HEK293 (cell line): ENCODE data around the gene NFE2L1.
A peak's percentile ranks its signal among the peaks of the same experiment; 100 is the strongest.

Experiments
- BCL6B ChIP-seq: fragments of 450-650 bp; formaldehyde crosslinking; IDR thresholded peaks from 2 replicates; pipeline ENCODE4 v1.5.1; 2017; ENCODE audit warnings: missing biosample characterization, missing genetic modification characterization
- FEZF1 ChIP-seq: fragments of 450-650 bp; formaldehyde crosslinking; IDR thresholded peaks from 2 replicates; pipeline ENCODE4 v1.5.1; 2016; ENCODE audit warnings: missing biosample characterization, missing genetic modification characterization
- KLF8 ChIP-seq: fragments of 450-650 bp; formaldehyde crosslinking; IDR thresholded peaks from 2 replicates; pipeline ENCODE4 v1.5.1; 2016; ENCODE audit warnings: missing biosample characterization, missing genetic modification characterization
- MZF1 ChIP-seq: fragments of 450-650 bp; formaldehyde crosslinking; IDR thresholded peaks from 2 replicates; pipeline ENCODE4 v1.5.1; 2017; ENCODE audit warnings: missing biosample characterization, missing genetic modification characterization, borderline replicate concordance
- PRDM2 ChIP-seq: fragments of 450-650 bp; formaldehyde crosslinking; IDR thresholded peaks from 2 replicates; pipeline ENCODE4 v1.5.1; 2016; ENCODE audit warnings: missing biosample characterization, missing genetic modification characterization, borderline replicate concordance
- SALL2 ChIP-seq: fragments of 450-650 bp; formaldehyde crosslinking; IDR thresholded peaks from 2 replicates; pipeline ENCODE4 v1.5.0; 2017; ENCODE audit warnings: missing biosample characterization, mild to moderate bottlenecking, missing genetic modification characterization, borderline replicate concordance
- SCRT2 ChIP-seq: fragments of 450-650 bp; formaldehyde crosslinking; IDR thresholded peaks from 2 replicates; pipeline ENCODE4 v1.5.1; 2016; ENCODE audit warnings: missing biosample characterization, missing genetic modification characterization
- TRIM28 ChIP-seq: IDR thresholded peaks from 2 replicates; pipeline ENCODE4 v1.6.1; 2011; ENCODE audit warnings: low read length, control low read depth, borderline replicate concordance
- ZBTB20 ChIP-seq: fragments of 450-650 bp; formaldehyde crosslinking; IDR thresholded peaks from 2 replicates; pipeline ENCODE4 v1.5.1; 2016; ENCODE audit warnings: missing biosample characterization, missing genetic modification characterization
- ZFHX2 ChIP-seq: fragments of 450-650 bp; formaldehyde crosslinking; conservative IDR thresholded peaks from 2 replicates; pipeline ENCODE4 v1.5.1; 2016; ENCODE audit warnings: missing biosample characterization, missing genetic modification characterization
- ZNF211 ChIP-seq: fragments of 450-650 bp; formaldehyde crosslinking; IDR thresholded peaks from 2 replicates; pipeline ENCODE4 v1.5.1; 2016; ENCODE audit warnings: low read depth, missing biosample characterization, missing genetic modification characterization
- ZNF223 ChIP-seq: fragments of 450-650 bp; formaldehyde crosslinking; IDR thresholded peaks from 2 replicates; pipeline ENCODE4 v1.5.1; 2016; ENCODE audit warnings: missing biosample characterization, missing genetic modification characterization
- ZNF23 ChIP-seq: fragments of 450-650 bp; formaldehyde crosslinking; IDR thresholded peaks from 2 replicates; pipeline ENCODE4 v1.5.1; 2016; ENCODE audit warnings: missing biosample characterization, missing genetic modification characterization, borderline replicate concordance
- ZNF24 ChIP-seq: fragments of 450-650 bp; formaldehyde crosslinking; IDR thresholded peaks from 2 replicates; pipeline ENCODE4 v1.5.1; 2016; ENCODE audit warnings: missing biosample characterization, missing genetic modification characterization
- ZNF248 ChIP-seq: fragments of 450-650 bp; formaldehyde crosslinking; IDR thresholded peaks from 2 replicates; pipeline ENCODE4 v1.5.1; 2017; ENCODE audit warnings: missing biosample characterization, missing genetic modification characterization
- ZNF398 ChIP-seq: fragments of 450-650 bp; formaldehyde crosslinking; IDR thresholded peaks from 2 replicates; pipeline ENCODE4 v1.5.1; 2017; ENCODE audit warnings: missing biosample characterization, missing genetic modification characterization
- ZNF404 ChIP-seq: fragments of 450-650 bp; formaldehyde crosslinking; IDR thresholded peaks from 2 replicates; pipeline ENCODE4 v1.5.1; 2017; ENCODE audit warnings: missing biosample characterization, missing genetic modification characterization
- ZNF433 ChIP-seq: fragments of 450-650 bp; formaldehyde crosslinking; IDR thresholded peaks from 2 replicates; pipeline ENCODE4 v1.5.1; 2016; ENCODE audit warnings: missing biosample characterization, missing genetic modification characterization, low read depth
- ZNF555 ChIP-seq: fragments of 450-650 bp; formaldehyde crosslinking; conservative IDR thresholded peaks from 2 replicates; pipeline ENCODE4 v1.5.1; 2017; ENCODE audit warnings: missing biosample characterization, mild to moderate bottlenecking, missing genetic modification characterization, inconsistent platforms
- ZNF610 ChIP-seq: fragments of 450-650 bp; formaldehyde crosslinking; IDR thresholded peaks from 2 replicates; pipeline ENCODE4 v1.5.1; 2016; ENCODE audit warnings: missing biosample characterization, missing genetic modification characterization, borderline replicate concordance
- ZNF626 ChIP-seq: fragments of 450-650 bp; sonication (Bioruptor Pico); formaldehyde crosslinking; IDR thresholded peaks from 2 replicates; pipeline ENCODE4 v1.5.1; 2018; ENCODE audit warnings: missing biosample characterization, missing genetic modification characterization, inconsistent platforms
- ZNF639 ChIP-seq: fragments of 450-650 bp; formaldehyde crosslinking; IDR thresholded peaks from 2 replicates; pipeline ENCODE4 v1.5.1; 2016; ENCODE audit warnings: missing biosample characterization, missing genetic modification characterization
- ZNF670 ChIP-seq: fragments of 450-650 bp; formaldehyde crosslinking; IDR thresholded peaks from 2 replicates; pipeline ENCODE4 v1.5.1; 2016; ENCODE audit warnings: missing biosample characterization, missing genetic modification characterization, low read depth
- ZSCAN5A ChIP-seq: fragments of 450-650 bp; formaldehyde crosslinking; IDR thresholded peaks from 2 replicates; pipeline ENCODE4 v1.5.1; 2016; ENCODE audit warnings: missing biosample characterization, missing genetic modification characterization

Gene NFE2L1

GRCh38 chr17:48107137-48108055 lies 59.2 kb downstream of the NFE2L1 start, which contains the start of gene SNX11 (continued):
- TF ChIP-seq ZNF398 (tag by site-specific recombination) (peak; percentile 96), ZFHX2 (tag by site-specific recombination) (peak; percentile 97), ZNF223 (tag by site-specific recombination) (no peak), MZF1 (peak; percentile 29; the same call in 1 of the 2 replicates), SCRT2 (no peak), KLF8 (peak; percentile 96), TRIM28 (no peak), PRDM2 (tag by site-specific recombination) (no peak), ZNF23 (tag by site-specific recombination) (no peak), ZNF24 (no peak), ZSCAN5A (no peak), ZNF211 (tag by site-specific recombination) (no peak), ZNF670 (tag by site-specific recombination) (no peak), ZBTB20 (tag by site-specific recombination) (peak; percentile 100), ZNF248 (no peak), ZNF555 (no peak), ZNF404 (tag by site-specific recombination) (no peak), ZNF626 (tag by site-specific recombination) (no peak), FEZF1 (tag by site-specific recombination) (no peak), ZNF610 (tag by site-specific recombination) (no peak; the same call in 1 of the 2 replicates), ZNF639 (tag by site-specific recombination) (peak; percentile 61; the same call in 1 of the 2 replicates), SALL2 (tag by site-specific recombination) (no peak), ZNF433 (tag by site-specific recombination) (no peak), BCL6B (no peak)
